Suprapubic skin (tissue), 4 donors: ENCODE results near the gene SH3GL1.

Experiments used
- CTCF ChIP-seq, 2 donors: fragments of 200-600 bp in 1 of 2; fragments of 450-650 bp in 1 of 2; sonication (generic) in 1 of 2; IDR thresholded peaks; one replicate each; pipeline ENCODE4 v1.5.1; 2016 to 2019; ENCODE audit warnings: antibody characterized with exemption in 2 of 2, mild to moderate bottlenecking in 1 of 2, moderate library complexity in 1 of 2
- EP300 ChIP-seq: sonication (generic); formaldehyde crosslinking; IDR thresholded peaks from one replicate; pipeline ENCODE4 v1.6.1; 2017; ENCODE audit warnings: antibody characterized with exemption
- POLR2A ChIP-seq, 2 donors: fragments of 450-650 bp; IDR thresholded peaks; one replicate each; pipeline ENCODE4 v1.6.1; 2017; ENCODE audit warnings: antibody characterized with exemption in 2 of 2, mild to moderate bottlenecking in 2 of 2, moderate library complexity in 2 of 2
- POLR2AphosphoS5 ChIP-seq, 3 donors: sonication (generic); formaldehyde crosslinking; IDR thresholded peaks; one replicate each; pipeline ENCODE4 v1.6.1; 2017; ENCODE audit warnings: antibody characterized with exemption in 3 of 3

GRCh38 chr19:4449639-4450028 is 49.3 kb upstream of the SH3GL1 start:
- no peak for TF ChIP-seq CTCF (IDR thresholded peaks at IDR 0.05)
- no peak for TF ChIP-seq POLR2AphosphoS5 (IDR thresholded peaks at IDR 0.05)
- TF ChIP-seq EP300, result no peak
- no peak for TF ChIP-seq POLR2A (IDR thresholded peaks at IDR 0.05)
